MM.1S (cell line): ENCODE results near the gene MIPOL1.

Source experiments
- DNase-seq: peaks from one replicate; pipeline ENCODE4 v3.0.0-alpha.2; 2015
- H2AFZ ChIP-seq: fragments of 300-600 bp; sonication (generic); 2 replicates; pipeline ENCODE4 v1.6.0; 2016; ENCODE audit warnings: antibody characterized with exemption, low read length
- H3F3A ChIP-seq: fragments of 300-600 bp; sonication (generic); 2 replicates; pipeline ENCODE4 v1.6.1; 2016; ENCODE audit warnings: mild to moderate bottlenecking, antibody characterized with exemption, low read length, moderate library complexity, mixed read lengths; ENCODE audit not compliant: insufficient read depth
- H3K27ac ChIP-seq: fragments of 300-600 bp; sonication (generic); 2 replicates; pipeline ENCODE4 v1.5.1; 2016; ENCODE audit warnings: mild to moderate bottlenecking, low read length
- H3K27me3 ChIP-seq: fragments of 300-600 bp; sonication (generic); replicated peaks from 2 replicates; pipeline ENCODE4 v1.6.0; 2016; ENCODE audit warnings: low read length; ENCODE audit not compliant: insufficient read depth
- H3K36me3 ChIP-seq: fragments of 300-600 bp; sonication (generic); replicated peaks from 2 replicates; pipeline ENCODE4 v1.6.1; 2016; ENCODE audit warnings: mild to moderate bottlenecking, low read length, mixed read lengths; ENCODE audit not compliant: insufficient read depth
- H3K4me1 ChIP-seq: fragments of 300-600 bp; sonication (generic); 2 replicates; pipeline ENCODE4 v1.6.1; 2016; ENCODE audit warnings: low read length, mixed read lengths
- H3K4me2 ChIP-seq: fragments of 300-600 bp; sonication (generic); 2 replicates; pipeline ENCODE4 v1.6.0; 2016; ENCODE audit warnings: low read depth, low read length
- H3K4me3 ChIP-seq: fragments of 300-600 bp; sonication (generic); 2 replicates; pipeline ENCODE4 v1.5.1; 2016; ENCODE audit warnings: low read length, mixed read lengths
- H3K79me2 ChIP-seq: fragments of 300-600 bp; sonication (generic); 2 replicates; pipeline ENCODE4 v1.6.1; 2016; ENCODE audit warnings: mixed run types, low read length, mixed read lengths
- H3K9ac ChIP-seq: fragments of 300-600 bp; sonication (generic); 2 replicates; pipeline ENCODE4 v1.6.1; 2016; ENCODE audit warnings: low read length, mixed read lengths
- H3K9me2 ChIP-seq: fragments of 300-600 bp; sonication (generic); replicated peaks from 2 replicates; pipeline ENCODE4 v1.6.1; 2016; ENCODE audit warnings: mild to moderate bottlenecking, low read length, mixed read lengths; ENCODE audit not compliant: insufficient read depth
- H3K9me3 ChIP-seq: fragments of 300-600 bp; sonication (generic); replicated peaks from 2 replicates; pipeline ENCODE4 v1.6.1; 2016; ENCODE audit warnings: mild to moderate bottlenecking, low read length, mixed read lengths; ENCODE audit not compliant: insufficient read depth
- H4K20me1 ChIP-seq: fragments of 300-600 bp; sonication (generic); 2 replicates; pipeline ENCODE4 v1.6.1; 2016; ENCODE audit warnings: mild to moderate bottlenecking, low read length, moderate library complexity, mixed read lengths; ENCODE audit not compliant: insufficient read depth
- CTCF ChIP-seq: fragments of 300-600 bp; sonication (generic); IDR thresholded peaks from 2 replicates; pipeline ENCODE4 v1.5.1; 2016; ENCODE audit warnings: antibody characterized with exemption, low read length, mixed read lengths
- EZH2 ChIP-seq: fragments of 300-600 bp; sonication (generic); optimal IDR thresholded peaks from 2 replicates; pipeline ENCODE3; 2017; ENCODE audit warnings: low read depth, mild to moderate bottlenecking, antibody characterized with exemption, low read length, mixed read lengths
- EZH2phosphoT487 ChIP-seq: fragments of 300-600 bp; sonication (generic); IDR thresholded peaks from 2 replicates; pipeline ENCODE4 v1.6.1; 2018; ENCODE audit warnings: antibody characterized with exemption, low read length

Gene MIPOL1

GRCh38 chr14:37480446-37481290, 282.9 kb downstream of the MIPOL1 start:
- no peak overlapping the region for H2AFZ ChIP-seq
- no peak for DNase-seq
- no peak overlapping the region for H3K9ac ChIP-seq
- no peaks in the 10 kb centered on the region for H4K20me1 ChIP-seq
- no peaks in the 10 kb centered on the region for H3K79me2 ChIP-seq
- no peaks in the 10 kb centered on the region for H3F3A ChIP-seq
- no peak for TF ChIP-seq EZH2phosphoT487
- TF ChIP-seq CTCF: no peak
- H3K4me2 ChIP-seq: no peak overlapping the region
- no peaks in the 10 kb centered on the region for H3K9me3 ChIP-seq
- H3K9me2 ChIP-seq: no peaks in the 10 kb centered on the region
- no peak overlapping the region for H3K27ac ChIP-seq
- no peaks in the 10 kb centered on the region for H3K36me3 ChIP-seq
- H3K27me3 ChIP-seq: no peaks in the 10 kb centered on the region
- no peak overlapping the region for H3K4me3 ChIP-seq
- H3K4me1 ChIP-seq: no peaks in the 10 kb centered on the region

GRCh38 chr14:37482428-37482827, 284.7 kb downstream of the MIPOL1 start:
- Histone ChIP-seq H3K9ac (no peak overlapping the region), H3K79me2 (no peaks in the 10 kb centered on the region), H3K9me2 (no peaks in the 10 kb centered on the region), H3K4me3 (no peak overlapping the region), H2AFZ (no peak overlapping the region), H3K9me3 (no peaks in the 10 kb centered on the region), H3K27me3 (no peaks in the 10 kb centered on the region), H3K4me1 (no peaks in the 10 kb centered on the region), H3K4me2 (no peak overlapping the region), H3F3A (no peaks in the 10 kb centered on the region), H4K20me1 (no peaks in the 10 kb centered on the region), H3K27ac (no peak overlapping the region), H3K36me3 (no peaks in the 10 kb centered on the region)
- no peak for DNase-seq
- no peak for TF ChIP-seq EZH2
- TF ChIP-seq CTCF: no peak
- TF ChIP-seq EZH2phosphoT487: no peak

GRCh38 chr14:37483672-37484071, 285.9 kb downstream of the MIPOL1 start:
- H4K20me1 ChIP-seq: no peaks in the 10 kb centered on the region
- H3K27me3 ChIP-seq: no peaks in the 10 kb centered on the region
- no peaks in the 10 kb centered on the region for H3F3A ChIP-seq
- no peaks in the 10 kb centered on the region for H3K9me2 ChIP-seq
- H3K4me1 ChIP-seq: no peaks in the 10 kb centered on the region
- no peak overlapping the region for H2AFZ ChIP-seq
- no peaks in the 10 kb centered on the region for H3K9me3 ChIP-seq
- no peak overlapping the region for H3K4me2 ChIP-seq
- H3K4me3 ChIP-seq: no peak overlapping the region
- TF ChIP-seq CTCF (no peak), EZH2 (no peak), EZH2phosphoT487 (no peak)
- no peak for DNase-seq
- H3K79me2 ChIP-seq: no peaks in the 10 kb centered on the region
- H3K27ac ChIP-seq: no peak overlapping the region
- H3K9ac ChIP-seq: no peak overlapping the region
- H3K36me3 ChIP-seq: no peaks in the 10 kb centered on the region
